OCI-LY7 (cell line): Measurements from ENCODE around the gene ATP4A.

Source experiments
- CTCF ChIP-seq: fragments of 200-600 bp; sonication (generic); conservative IDR thresholded peaks from 2 replicates; pipeline ENCODE4 v1.5.1; 2014; ENCODE audit warnings: mild to moderate bottlenecking, antibody characterized with exemption, low read length, moderate library complexity, mixed read lengths
- EZH2phosphoT487 ChIP-seq: fragments of 200-600 bp; sonication (generic); IDR thresholded peaks from 2 replicates; pipeline ENCODE4 v1.6.1; 2018; ENCODE audit warnings: low read depth, borderline replicate concordance, mild to moderate bottlenecking, mixed run types, antibody characterized with exemption, low read length, moderate library complexity, mixed read lengths

DNA sequence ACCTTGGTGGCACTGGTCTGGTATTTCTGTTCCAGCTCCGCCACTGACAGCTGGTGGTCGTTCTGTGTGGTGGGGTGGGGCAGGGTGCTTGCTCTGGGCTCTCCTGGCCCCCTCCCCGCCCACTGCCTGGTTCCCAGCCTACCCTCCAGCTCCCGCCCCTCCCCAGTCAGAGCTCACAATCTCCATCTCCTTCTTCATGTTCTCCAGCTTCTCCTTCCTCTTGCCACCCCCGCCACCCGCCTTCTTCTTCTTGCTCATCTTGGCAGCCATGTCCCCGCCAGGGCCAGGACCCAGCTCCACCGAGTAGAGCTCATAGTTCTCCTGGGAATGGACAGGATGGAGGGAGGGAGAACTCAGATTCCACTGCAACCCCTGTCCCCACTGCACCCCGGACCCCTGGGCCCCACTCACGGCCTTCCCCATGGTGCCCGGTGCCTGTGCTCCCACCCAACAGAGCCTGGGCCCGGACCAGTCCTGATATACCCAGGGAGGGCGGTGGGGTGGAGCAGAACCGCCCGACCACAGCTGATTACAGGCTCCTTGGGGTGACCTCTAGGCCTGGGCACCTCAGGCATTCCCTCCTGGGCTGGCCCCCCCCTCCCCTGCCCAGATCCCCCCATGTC lies at the start of gene ATP4A:
- no peak for TF ChIP-seq CTCF
- no peak for TF ChIP-seq EZH2phosphoT487
